H9 (cell line): ENCODE measurements around the gene SELENOF. TPM values are rescaled to one million over a fixed set of nuclear protein-coding genes. Genes with fewer than 3 reads are reported as not detected.

Experiments used
- DNase-seq: peaks from one replicate; pipeline ENCODE4 v3.0.0-alpha.2; 2017
- H2AFZ ChIP-seq: one replicate; pipeline ENCODE4 v1.6.1; 2013; ENCODE audit warnings: mild to moderate bottlenecking, low read length, control low read depth, moderate library complexity
- H2AK5ac ChIP-seq: 2 replicates; pipeline ENCODE4 v1.6.1; 2013; ENCODE audit warnings: low read length, control low read depth, mixed read lengths; ENCODE audit not compliant: insufficient read length
- H2BK120ac ChIP-seq: one replicate; pipeline ENCODE4 v1.6.1; 2013; ENCODE audit warnings: low read depth, mild to moderate bottlenecking, low read length, control low read depth, inconsistent platforms; ENCODE audit not compliant: poor library complexity, severe bottlenecking
- H2BK12ac ChIP-seq: 2 replicates; pipeline ENCODE4 v1.6.1; 2013; ENCODE audit warnings: low read length, control low read depth, mixed read lengths, low read depth; ENCODE audit not compliant: insufficient read length
- H2BK15ac ChIP-seq: 2 replicates; pipeline ENCODE4 v1.6.1; 2013; ENCODE audit warnings: low read depth, low read length, control low read depth
- H2BK20ac ChIP-seq: one replicate; pipeline ENCODE4 v1.6.1; 2013; ENCODE audit warnings: low read depth, mild to moderate bottlenecking, low read length, control low read depth, inconsistent platforms; ENCODE audit not compliant: poor library complexity, severe bottlenecking
- H2BK5ac ChIP-seq: 2 replicates; pipeline ENCODE4 v1.6.1; 2013; ENCODE audit warnings: low read length, control low read depth, mixed read lengths; ENCODE audit not compliant: insufficient read length
- H3K14ac ChIP-seq: 2 replicates; pipeline ENCODE4 v1.6.1; 2013; ENCODE audit warnings: low read length, control low read depth; ENCODE audit not compliant: insufficient read depth
- H3K18ac ChIP-seq: 2 replicates; pipeline ENCODE4 v1.6.1; 2013; ENCODE audit warnings: low read depth, mild to moderate bottlenecking, mixed read lengths, low read length, control low read depth; ENCODE audit not compliant: insufficient read length
- H3K23ac ChIP-seq: 2 replicates; pipeline ENCODE4 v1.6.1; 2013; ENCODE audit warnings: low read length, control low read depth, mixed read lengths, low read depth; ENCODE audit not compliant: insufficient read length
- H3K23me2 ChIP-seq: 2 replicates; pipeline ENCODE4 v1.6.1; 2013; ENCODE audit warnings: low read depth, mild to moderate bottlenecking, mixed read lengths, low read length, control low read depth; ENCODE audit not compliant: insufficient read length, poor library complexity, severe bottlenecking
- H3K27ac ChIP-seq: 2 replicates; pipeline ENCODE4 v1.5.1; 2013; ENCODE audit warnings: low read length, control low read depth, mixed read lengths, low read depth; ENCODE audit not compliant: insufficient read length
- H3K27me3 ChIP-seq: 2 replicates; pipeline ENCODE4 v1.6.1; 2013; ENCODE audit warnings: low read length, control low read depth, inconsistent platforms; ENCODE audit not compliant: insufficient read depth
- H3K4ac ChIP-seq: 2 replicates; pipeline ENCODE4 v1.6.1; 2013; ENCODE audit warnings: low read depth, mild to moderate bottlenecking, control low read depth, inconsistent platforms, low read length, moderate library complexity
- H3K4me1 ChIP-seq: 2 replicates; pipeline ENCODE4 v1.6.1; 2013; ENCODE audit warnings: low read length, control low read depth, inconsistent platforms; ENCODE audit not compliant: insufficient read depth
- H3K4me2 ChIP-seq: 2 replicates; pipeline ENCODE4 v1.6.1; 2013; ENCODE audit warnings: low read length, control low read depth, mixed read lengths; ENCODE audit not compliant: insufficient read length, insufficient read depth
- H3K56ac ChIP-seq: 2 replicates; pipeline ENCODE4 v1.6.1; 2013; ENCODE audit warnings: low read depth, mild to moderate bottlenecking, mixed read lengths, low read length, control low read depth; ENCODE audit not compliant: insufficient read length
- H3K79me1 ChIP-seq: 2 replicates; pipeline ENCODE4 v1.6.1; 2013; ENCODE audit warnings: low read depth, mild to moderate bottlenecking, moderate library complexity, low read length, control low read depth, inconsistent platforms; ENCODE audit not compliant: insufficient read depth, poor library complexity, severe bottlenecking
- H3K79me2 ChIP-seq: 2 replicates; pipeline ENCODE4 v1.6.1; 2013; ENCODE audit warnings: low read length, control low read depth, inconsistent platforms; ENCODE audit not compliant: insufficient read depth
- H3K9ac ChIP-seq: 2 replicates; pipeline ENCODE4 v1.6.1; 2013; ENCODE audit warnings: low read length, control low read depth, mixed read lengths; ENCODE audit not compliant: insufficient read length; ENCODE audit errors: extremely low read depth
- H3K9me3 ChIP-seq: one replicate; pipeline ENCODE4 v1.6.1; 2013; ENCODE audit warnings: low read depth, low read length, inconsistent platforms; ENCODE audit not compliant: control insufficient read depth
- H3T11ph ChIP-seq: one replicate; pipeline ENCODE4 v1.6.1; 2013; ENCODE audit warnings: mild to moderate bottlenecking, low read length, control low read depth, inconsistent platforms
- H4K20me1 ChIP-seq: one replicate; pipeline ENCODE4 v1.6.1; 2013; ENCODE audit not compliant: control insufficient read depth, insufficient read length, insufficient read depth
- H4K5ac ChIP-seq: 2 replicates; pipeline ENCODE4 v1.6.1; 2013; ENCODE audit warnings: low read depth, mild to moderate bottlenecking, mixed read lengths, low read length, control low read depth; ENCODE audit not compliant: insufficient read length
- H4K8ac ChIP-seq: replicated peaks from 2 replicates; pipeline ENCODE4 v1.6.1; 2013; ENCODE audit warnings: low read length, control low read depth, mixed read lengths, low read depth; ENCODE audit not compliant: insufficient read length
- H4K91ac ChIP-seq: 2 replicates; pipeline ENCODE4 v1.6.1; 2013; ENCODE audit warnings: low read depth, mild to moderate bottlenecking, moderate library complexity, mixed read lengths, low read length, control low read depth; ENCODE audit not compliant: insufficient read length
- H3K27ac Mint-ChIP-seq, 3 experiments: 2 replicates in 2 of 3; 3 replicates in 1 of 3; pipeline ENCODE4 v1.8.0; 2020 to 2021; ENCODE audit warnings: mixed read lengths in 3 of 3, mild to moderate bottlenecking in 1 of 3, moderate library complexity in 1 of 3
- H3K27me3 Mint-ChIP-seq: 2 replicates; pipeline ENCODE4 v1.8.0; 2021; ENCODE audit warnings: low read depth, mild to moderate bottlenecking, moderate library complexity, mixed read lengths
- H3K36me3 Mint-ChIP-seq, 3 experiments: 2 replicates in 2 of 3; 3 replicates in 1 of 3; pipeline ENCODE4 v1.8.0; 2020 to 2021; ENCODE audit warnings: low read depth in 3 of 3, mixed read lengths in 3 of 3; ENCODE audit not compliant: insufficient read depth in 1 of 3
- H3K4me1 Mint-ChIP-seq, 2 experiments: 2 replicates each; pipeline ENCODE4 v1.8.0; 2020; ENCODE audit warnings: mixed read lengths in 2 of 2
- H3K4me3 Mint-ChIP-seq, 2 experiments: 2 replicates in 1 of 2; 3 replicates in 1 of 2; pipeline ENCODE4 v1.8.0; 2020 to 2021; ENCODE audit warnings: mild to moderate bottlenecking in 2 of 2, mixed read lengths in 2 of 2, moderate library complexity in 1 of 2
- H3K9me3 Mint-ChIP-seq, 2 experiments: 2 replicates in 1 of 2; 3 replicates in 1 of 2; pipeline ENCODE4 v1.8.0; 2020; ENCODE audit warnings: mild to moderate bottlenecking in 2 of 2, mixed read lengths in 2 of 2, moderate library complexity in 1 of 2
- CTCF ChIP-seq: fragments of 200-600 bp; sonication (generic); conservative IDR thresholded peaks from 3 replicates; pipeline ENCODE4 v1.8.0; 2021; ENCODE audit warnings: antibody characterized with exemption, mild to moderate bottlenecking
- WGBS: extraction: QIAGEN DNeasy Blood & Tissue Kit; methylation state at CpG from one replicate; pipeline ENCODE4 v1.1.7; 2013; ENCODE audit warnings: missing lambda C conversion rate, low lambda C conversion rate, mixed read lengths; ENCODE audit not compliant: insufficient read length; ENCODE audit errors: extremely low coverage; 5-methylcytosine and 5-hydroxymethylcytosine counted together
- total RNA-seq: library from RNA; stranded (reverse); gene quantifications from 2 replicates; pipeline ENCODE4 v1.2.1, GENCODE V29; 2021

Gene SELENOF
- total RNA-seq, 1 experiment from 2014 or later = 143 TPM

GRCh38 chr1:86833461-86834215 is 80.3 kb downstream of the SELENOF start:
- WGBS = no CpG with 5 or more reads among the region's 17 CpGs
- Histone ChIP-seq H2BK120ac (no peak overlapping the region), H3T11ph (no peak overlapping the region), H3K79me1 (no peaks in the 10 kb centered on the region), H3K23me2 (no peaks in the 10 kb centered on the region), H2AFZ (peak overlapping the region; percentile 72), H3K4ac (no peak overlapping the region), H4K8ac (no peak overlapping the region), H3K4me1 (no peaks in the 10 kb centered on the region), H3K79me2 (no peaks in the 10 kb centered on the region), H2BK15ac (no peak overlapping the region), H3K27me3 (no peaks in the 10 kb centered on the region), H2BK20ac (no peak overlapping the region), H3K18ac (no peak overlapping the region), H2AK5ac (no peak overlapping the region), H3K9ac (no peak overlapping the region), H4K20me1 (no peaks in the 10 kb centered on the region), H2BK12ac (no peak overlapping the region), H2BK5ac (no peak overlapping the region), H3K14ac (no peak overlapping the region), H3K27ac (no peak overlapping the region), H4K5ac (no peak overlapping the region), H3K23ac (no peak overlapping the region), H3K56ac (no peak overlapping the region), H3K9me3 (no peaks in the 10 kb centered on the region), H3K4me2 (no peak overlapping the region), H4K91ac (no peak overlapping the region)
- 0 out of 5 replicates have a peak, but pooled peaks cover 0 to 2% of the 10 kb centered on the region in 2 experiments for H3K9me3 Mint-ChIP-seq
- H3K27me3 Mint-ChIP-seq = no peaks in the 10 kb centered on the region
- H3K4me3 Mint-ChIP-seq = no peak overlapping the region
- peak; percentile 86 for DNase-seq
- peak; percentile 79 for TF ChIP-seq CTCF
- peaks cover 8 to 9% of the 10 kb centered on the region in 2 experiments; a peak in 3 of 4 replicates for H3K4me1 Mint-ChIP-seq
- peak overlapping the region in 1 of 3 experiments; percentile 16; a peak in 1 of 7 replicates for H3K27ac Mint-ChIP-seq
- no peaks in the 10 kb centered on the region; a peak in 1 of 7 replicates for H3K36me3 Mint-ChIP-seq
